ENCODE data around the gene RFC4. TPM values are rescaled to one million over a fixed set of nuclear protein-coding genes. Genes with fewer than 3 reads are reported as not detected.
"Not testable (repeated sequence)": the region's sequence is repeated elsewhere in the genome, so short reads cannot be mapped to it uniquely, and the experiment has no call there.

Gene RFC4
- total and polyA plus RNA-seq, 2 experiments from 2014 or later, result 73.3 to 107 TPM

- TF ChIP-seq ZNF462 (CRISPR knock-in tag; IDR thresholded peaks at IDR 0.05) (no peak), ZNF331 (CRISPR knock-in tag; IDR thresholded peaks at IDR 0.05; ENCODE audit: low read depth) (no peak), STAT1 (IDR thresholded peaks at IDR 0.05; ENCODE audit: unreplicated experiment) (no peak), REST (IDR thresholded peaks at IDR 0.05; ENCODE audit: unreplicated experiment) (no peak), NANOG (IDR thresholded peaks at IDR 0.05; ENCODE audit: borderline replicate concordance) (no peak), POLR2AphosphoS5 (IDR thresholded peaks at IDR 0.05; ENCODE audit: low read depth) (no peak), CREB1 (CRISPR knock-in tag; IDR thresholded peaks at IDR 0.05; ENCODE audit: low read depth) (no peak)
These were observed 7.8 kb upstream of the RFC4 start (continued) for GRCh38 chr3:186814100-186814499.

DNA sequence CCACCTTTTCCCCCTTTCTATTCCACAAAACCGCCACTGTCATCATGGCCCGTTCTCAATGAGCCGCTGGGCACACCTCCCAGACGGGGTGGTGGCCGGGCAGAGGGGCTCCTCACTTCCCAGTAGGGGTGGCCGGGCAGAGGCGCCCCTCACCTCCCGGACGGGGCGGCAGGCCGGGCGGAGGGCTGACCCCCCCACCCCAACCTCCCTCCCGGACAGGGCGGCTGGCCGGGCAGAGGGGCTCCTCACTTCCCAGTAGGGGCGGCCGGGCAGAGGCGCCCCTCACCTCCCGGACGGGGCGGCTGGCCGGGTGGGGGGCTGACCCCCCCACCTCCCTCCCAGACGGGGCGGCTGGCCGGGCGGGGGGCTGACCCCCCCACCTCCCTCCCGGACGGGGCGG is 5.0 kb upstream of the RFC4 start:
- H3K9me3 Mint-ChIP-seq; H3K9me2 ChIP-seq (ENCODE audit: insufficient read depth); H2AFZ ChIP-seq; H3K36me3 ChIP-seq (ENCODE audit: insufficient read depth); H3K27ac Mint-ChIP-seq; H3K27me3 ChIP-seq (ENCODE audit: insufficient read depth); H3K4me3 Mint-ChIP-seq; H3K4me3 ChIP-seq; ATAC-seq; H4K20me1 ChIP-seq (replicated peaks; ENCODE audit: insufficient read depth); H3K4me2 ChIP-seq; H3K36me3 Mint-ChIP-seq (ENCODE audit: low read depth); DNase-seq (ENCODE audit: low spot score); H3K27me3 Mint-ChIP-seq (ENCODE audit: insufficient read depth, low read depth, poor library complexity); H3F3A ChIP-seq (replicated peaks; ENCODE audit: low read depth); H3K27ac ChIP-seq (ENCODE audit: low read depth); H3K79me2 ChIP-seq (replicated peaks; ENCODE audit: insufficient read depth): not testable (repeated sequence)
- peaks cover 19% of the 10 kb centered on the region for H3K4me1 ChIP-seq (ENCODE audit: insufficient read depth)
- peaks cover 18% of the 10 kb centered on the region for H3K4me1 Mint-ChIP-seq
